Stimulated activated CD4-positive, alpha-beta T cell treated with anti-CD3 and anti-CD28 coated beads, Interleukin-2, amount 100 ng/mL, for 24 hours (primary cell): ENCODE data around the gene KIF16B.
"Not testable (repeated sequence)": the region's sequence is repeated elsewhere in the genome, so short reads cannot be mapped to it uniquely, and the experiment has no call there.

Experiments
- DNase-seq, 2 donors: peaks; one replicate each; pipeline ENCODE4 v3.0.0-alpha.2; 2020

Gene KIF16B, protein sequence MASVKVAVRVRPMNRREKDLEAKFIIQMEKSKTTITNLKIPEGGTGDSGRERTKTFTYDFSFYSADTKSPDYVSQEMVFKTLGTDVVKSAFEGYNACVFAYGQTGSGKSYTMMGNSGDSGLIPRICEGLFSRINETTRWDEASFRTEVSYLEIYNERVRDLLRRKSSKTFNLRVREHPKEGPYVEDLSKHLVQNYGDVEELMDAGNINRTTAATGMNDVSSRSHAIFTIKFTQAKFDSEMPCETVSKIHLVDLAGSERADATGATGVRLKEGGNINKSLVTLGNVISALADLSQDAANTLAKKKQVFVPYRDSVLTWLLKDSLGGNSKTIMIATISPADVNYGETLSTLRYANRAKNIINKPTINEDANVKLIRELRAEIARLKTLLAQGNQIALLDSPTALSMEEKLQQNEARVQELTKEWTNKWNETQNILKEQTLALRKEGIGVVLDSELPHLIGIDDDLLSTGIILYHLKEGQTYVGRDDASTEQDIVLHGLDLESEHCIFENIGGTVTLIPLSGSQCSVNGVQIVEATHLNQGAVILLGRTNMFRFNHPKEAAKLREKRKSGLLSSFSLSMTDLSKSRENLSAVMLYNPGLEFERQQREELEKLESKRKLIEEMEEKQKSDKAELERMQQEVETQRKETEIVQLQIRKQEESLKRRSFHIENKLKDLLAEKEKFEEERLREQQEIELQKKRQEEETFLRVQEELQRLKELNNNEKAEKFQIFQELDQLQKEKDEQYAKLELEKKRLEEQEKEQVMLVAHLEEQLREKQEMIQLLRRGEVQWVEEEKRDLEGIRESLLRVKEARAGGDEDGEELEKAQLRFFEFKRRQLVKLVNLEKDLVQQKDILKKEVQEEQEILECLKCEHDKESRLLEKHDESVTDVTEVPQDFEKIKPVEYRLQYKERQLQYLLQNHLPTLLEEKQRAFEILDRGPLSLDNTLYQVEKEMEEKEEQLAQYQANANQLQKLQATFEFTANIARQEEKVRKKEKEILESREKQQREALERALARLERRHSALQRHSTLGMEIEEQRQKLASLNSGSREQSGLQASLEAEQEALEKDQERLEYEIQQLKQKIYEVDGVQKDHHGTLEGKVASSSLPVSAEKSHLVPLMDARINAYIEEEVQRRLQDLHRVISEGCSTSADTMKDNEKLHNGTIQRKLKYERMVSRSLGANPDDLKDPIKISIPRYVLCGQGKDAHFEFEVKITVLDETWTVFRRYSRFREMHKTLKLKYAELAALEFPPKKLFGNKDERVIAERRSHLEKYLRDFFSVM (N-terminal part only)

DNA sequence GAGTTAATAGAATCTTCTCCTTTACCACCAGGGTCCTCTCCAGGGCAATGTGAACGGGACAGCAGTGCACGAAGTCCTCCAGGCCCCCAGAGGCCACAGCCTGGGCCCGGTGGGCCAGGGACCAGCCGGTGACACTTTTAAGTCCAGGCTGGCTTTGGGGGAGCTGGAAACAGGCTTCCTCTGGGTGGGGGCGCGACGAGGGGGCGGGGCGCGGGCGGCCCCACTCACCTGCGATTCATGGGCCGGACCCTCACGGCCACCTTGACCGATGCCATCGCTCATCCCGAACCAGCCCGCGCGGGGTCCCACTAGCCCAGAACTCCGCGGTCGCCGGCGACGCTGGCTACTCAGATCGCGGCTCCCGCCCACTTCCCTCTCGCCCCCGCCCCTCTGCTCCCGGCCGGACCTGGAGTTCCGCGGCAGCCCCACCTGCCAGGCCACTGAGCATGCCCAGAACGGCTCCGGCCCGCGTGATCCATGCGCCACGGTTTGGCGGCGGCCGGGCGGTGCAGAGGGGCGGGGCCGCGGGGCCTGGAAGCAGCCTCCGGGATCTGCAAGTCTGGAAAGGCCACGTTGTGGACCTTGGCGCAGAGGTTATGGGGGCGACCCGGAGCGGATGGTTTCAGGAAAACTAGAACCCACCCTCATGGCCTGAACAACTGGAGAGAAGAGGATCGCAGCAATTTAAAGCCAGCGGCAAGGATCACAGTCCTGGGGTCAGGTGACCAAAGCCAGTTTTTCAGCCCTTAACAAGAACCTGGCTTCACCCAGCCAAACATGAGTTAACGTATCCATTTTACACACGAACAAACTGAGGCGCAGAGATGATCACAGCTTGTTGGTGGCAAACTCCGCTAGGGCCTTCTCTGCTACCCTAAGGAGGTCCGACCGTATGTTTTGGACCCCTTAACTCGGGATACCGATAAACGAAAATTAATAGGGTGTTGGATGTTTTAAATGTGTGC lies at the start of gene KIF16B:
Gene KIF16B, minus strand, starts transcription at position 448 of the 965 bp plus-strand sequence. Its CDS starts 173 bp downstream, at position 275.
- DNase-seq: peak; percentile 85 to 93

DNA sequence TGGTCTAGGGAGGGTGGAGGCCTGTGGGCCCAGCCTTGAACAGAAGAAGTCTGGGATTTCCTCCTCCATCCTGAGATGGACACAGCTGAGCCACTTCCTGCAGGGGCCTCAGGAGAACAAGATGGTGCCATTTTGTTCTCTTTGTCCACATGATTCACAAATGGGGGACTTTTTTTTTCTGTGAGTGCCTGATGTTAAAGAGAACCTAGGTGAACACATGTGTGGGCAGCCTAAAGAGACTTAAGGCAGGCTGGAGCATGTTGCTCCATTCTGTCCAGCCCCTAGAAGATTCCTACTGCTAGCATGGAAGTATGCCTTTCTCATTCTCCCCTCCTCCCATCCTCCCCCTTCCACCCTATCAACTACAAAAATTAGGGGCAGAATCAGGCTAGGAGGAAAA lies 49.3 kb upstream of the KIF16B start:
- DNase-seq: no peak

DNA sequence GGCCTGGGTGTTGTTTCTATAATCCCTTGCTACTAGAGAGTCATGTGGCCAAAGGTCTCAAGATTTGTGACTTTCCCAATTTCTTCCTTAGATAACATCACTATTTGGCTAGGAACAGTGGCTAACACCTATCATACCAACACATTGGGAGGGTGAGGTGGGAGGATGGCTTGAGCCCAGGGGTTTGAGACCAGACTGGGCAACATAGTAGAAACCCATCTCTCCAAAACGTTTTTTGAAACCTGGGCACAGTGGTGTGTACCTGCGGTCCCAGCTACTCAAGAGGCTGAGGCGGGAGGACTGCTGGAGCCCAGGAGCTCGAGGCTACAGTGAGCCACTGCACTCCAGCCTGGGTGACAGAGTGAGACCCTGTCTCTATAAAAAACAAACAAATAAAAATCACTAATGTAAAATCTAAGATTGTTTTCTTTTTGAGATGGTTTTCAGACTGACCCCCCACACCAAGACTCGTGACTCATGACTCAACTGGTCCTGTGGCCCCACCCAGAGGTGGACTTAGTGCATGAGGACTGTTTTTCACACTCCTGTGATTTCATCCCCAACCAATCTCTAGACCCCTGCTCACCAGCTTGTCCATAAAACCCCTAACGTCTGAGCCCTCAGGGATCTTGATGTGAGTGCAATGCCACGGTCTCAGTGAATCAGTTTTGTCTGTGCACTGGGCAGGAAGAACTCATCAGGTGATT lies 48.3 kb upstream of the KIF16B start:
- DNase-seq: no peak

DNA sequence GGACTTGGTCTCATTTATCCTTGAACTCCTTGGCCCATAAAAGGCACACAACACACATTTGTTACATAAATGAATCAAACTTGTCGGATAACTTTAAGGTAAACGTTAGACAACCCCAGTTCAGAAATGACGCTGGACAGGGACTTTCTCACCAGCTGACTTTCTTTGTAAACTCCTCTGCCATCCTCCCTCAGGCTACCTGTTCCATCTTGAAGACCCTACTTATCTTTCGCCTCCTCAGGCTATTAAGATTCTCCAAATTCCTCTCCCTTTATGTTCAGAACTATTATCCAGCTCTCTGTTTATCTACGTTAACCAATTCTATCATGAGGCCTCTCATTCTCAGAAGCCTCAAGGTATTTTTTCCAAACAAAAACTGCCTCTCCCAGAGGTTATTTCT lies 47.7 kb upstream of the KIF16B start:
- no peak for DNase-seq

DNA sequence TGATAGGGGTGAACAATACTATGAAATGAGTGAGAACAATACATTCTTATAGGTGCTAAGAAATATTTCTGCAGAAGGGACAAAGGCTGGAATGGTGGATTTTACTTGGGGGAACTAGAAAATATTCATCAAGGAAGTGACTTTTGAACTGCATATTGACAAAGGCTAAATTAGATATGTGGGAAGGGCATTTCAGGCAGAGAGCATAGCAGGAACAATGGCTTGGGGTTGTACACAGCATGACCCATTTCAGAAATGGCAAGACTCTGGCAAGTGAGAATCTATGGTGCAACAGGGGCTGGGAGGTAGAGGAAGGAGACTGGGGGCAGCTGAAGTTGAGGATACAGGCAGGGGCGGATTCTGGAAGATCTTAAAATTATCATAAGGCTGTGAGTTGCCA lies 46.7 kb upstream of the KIF16B start:
- DNase-seq: no peak

DNA sequence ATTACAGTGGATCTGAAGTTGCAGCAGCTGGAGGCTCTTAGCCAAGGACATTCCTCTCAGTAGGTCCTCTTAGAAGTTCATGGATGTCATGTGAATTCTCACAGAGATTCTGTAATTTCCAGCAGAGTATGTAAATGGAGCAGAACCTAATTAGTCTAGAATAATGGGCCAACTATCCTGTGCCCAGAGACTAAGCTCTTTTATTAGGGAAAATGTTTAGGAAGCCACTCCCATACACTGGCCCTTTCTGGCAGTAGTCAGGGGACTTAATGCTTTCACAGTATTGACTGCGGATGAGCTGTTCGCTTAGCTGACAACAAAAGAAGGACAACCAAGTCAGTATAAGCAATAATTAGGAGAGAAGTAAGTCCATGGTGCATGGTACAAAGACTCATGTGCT lies 43.8 kb upstream of the KIF16B start:
- no peak for DNase-seq

DNA sequence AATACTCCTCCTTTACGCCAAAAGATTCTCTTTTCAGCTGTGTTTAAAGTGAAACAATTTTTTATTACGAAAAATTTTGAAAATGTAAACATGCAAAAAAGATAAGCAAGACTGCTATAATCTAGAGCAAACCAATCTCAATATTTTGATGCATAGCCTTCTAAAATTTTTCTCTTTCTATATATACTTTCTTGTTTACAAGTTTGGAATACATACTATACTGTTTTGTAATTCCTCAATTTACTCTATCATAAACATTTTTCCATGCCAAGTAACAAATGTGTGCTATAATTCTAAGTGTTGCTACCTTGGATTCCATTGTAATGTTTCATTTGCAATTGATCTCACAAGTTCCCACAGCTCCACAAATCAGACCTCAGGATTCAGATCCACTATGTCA lies 43.1 kb upstream of the KIF16B start:
- DNase-seq: no peak

DNA sequence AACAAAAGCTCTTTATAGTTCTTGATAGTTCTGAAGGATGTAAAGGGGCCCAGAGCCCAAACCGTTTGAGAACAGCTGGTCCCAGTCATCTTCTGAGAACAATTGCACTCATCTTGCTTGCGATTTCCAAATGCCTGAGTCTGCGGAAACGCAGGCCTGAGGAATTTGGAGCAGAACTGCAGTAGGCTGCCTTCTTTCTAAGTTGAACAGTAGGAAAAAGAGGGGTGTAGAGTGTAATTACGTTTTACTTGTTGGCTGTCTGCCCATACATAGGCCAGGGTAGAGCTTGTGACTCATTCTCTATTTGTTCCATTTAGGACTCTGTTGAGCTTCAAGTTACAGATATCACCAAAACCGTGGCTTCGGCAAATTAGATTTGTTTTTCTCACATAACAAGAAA lies 42.0 kb upstream of the KIF16B start:
- DNase-seq: no peak

DNA sequence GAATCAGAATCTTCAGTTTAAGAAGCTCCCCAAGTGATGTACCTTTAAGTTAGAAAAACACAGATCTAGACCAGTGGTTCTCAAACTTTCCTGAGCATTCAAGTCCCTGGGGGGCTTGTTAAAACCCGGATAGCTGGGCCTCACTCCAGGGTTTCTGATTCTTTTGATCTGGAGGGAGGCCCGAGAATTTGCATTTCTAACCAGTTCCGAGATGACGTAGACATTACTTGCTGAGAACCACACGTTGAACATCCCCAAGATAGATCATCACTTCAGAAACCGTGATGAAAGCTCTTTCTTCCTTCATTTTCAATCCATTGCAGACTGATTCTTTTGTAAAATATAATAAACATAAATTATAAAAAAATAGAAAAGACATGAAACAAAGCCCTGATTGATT lies 40.7 kb upstream of the KIF16B start:
- no peak for DNase-seq

DNA sequence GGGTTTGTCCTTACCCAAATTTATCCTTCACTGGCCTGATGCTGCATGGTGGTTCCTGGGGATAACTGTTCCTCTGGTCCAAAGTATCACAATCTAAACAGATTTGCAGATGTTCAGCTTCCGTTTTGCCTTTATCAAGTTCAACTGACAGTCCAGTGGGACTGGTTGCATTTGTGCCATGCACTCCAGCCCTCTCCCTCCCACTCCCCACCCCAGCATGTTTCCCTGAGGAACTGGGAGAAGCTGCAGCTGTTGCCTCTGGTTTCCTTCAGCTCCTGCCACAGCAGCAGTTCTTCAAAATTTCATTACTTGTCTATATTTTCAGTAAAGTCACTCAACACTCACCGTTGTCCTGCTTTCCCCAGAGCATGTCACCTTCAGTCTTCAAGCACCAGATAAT lies 39.5 kb upstream of the KIF16B start:
- no peak for DNase-seq

DNA sequence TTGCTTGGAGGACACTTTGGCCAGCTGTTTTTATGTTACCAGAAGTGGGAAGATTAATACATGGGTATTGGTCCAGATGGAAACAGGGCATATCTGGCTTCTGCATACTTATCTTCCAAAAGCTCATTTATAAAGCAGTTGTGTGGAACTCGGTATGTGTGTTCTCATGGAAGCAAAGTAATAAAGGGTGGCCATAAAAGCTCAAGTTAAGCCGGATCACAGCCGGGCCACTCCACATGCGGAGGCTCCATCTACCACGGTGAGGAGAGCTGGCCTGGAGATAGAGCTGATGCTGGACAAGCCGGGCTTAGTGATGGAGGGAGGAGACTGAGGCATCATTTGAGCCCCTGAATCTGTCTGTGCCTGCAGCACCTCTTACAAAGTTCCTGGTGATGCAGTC lies 38.6 kb upstream of the KIF16B start:
- DNase-seq: no peak

DNA sequence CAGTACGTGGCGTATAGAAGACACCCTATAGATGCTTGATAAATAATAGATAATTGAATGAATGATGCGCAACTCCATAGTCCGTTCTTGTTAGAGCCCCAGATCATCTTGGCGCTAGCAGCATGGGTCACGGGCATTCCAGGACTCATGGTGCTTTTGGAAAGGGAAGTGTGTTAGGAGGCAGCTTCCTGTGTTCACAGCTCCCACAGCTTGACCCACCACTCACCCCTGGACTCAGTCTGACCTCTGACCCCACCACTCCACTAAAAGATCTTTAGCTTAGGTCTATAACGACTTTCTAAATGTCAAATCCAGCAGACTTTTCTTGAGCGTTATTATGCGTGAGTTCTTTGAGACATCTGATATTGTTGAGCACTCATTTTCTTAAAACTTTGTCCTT lies 35.8 kb upstream of the KIF16B start:
- no peak for DNase-seq

DNA sequence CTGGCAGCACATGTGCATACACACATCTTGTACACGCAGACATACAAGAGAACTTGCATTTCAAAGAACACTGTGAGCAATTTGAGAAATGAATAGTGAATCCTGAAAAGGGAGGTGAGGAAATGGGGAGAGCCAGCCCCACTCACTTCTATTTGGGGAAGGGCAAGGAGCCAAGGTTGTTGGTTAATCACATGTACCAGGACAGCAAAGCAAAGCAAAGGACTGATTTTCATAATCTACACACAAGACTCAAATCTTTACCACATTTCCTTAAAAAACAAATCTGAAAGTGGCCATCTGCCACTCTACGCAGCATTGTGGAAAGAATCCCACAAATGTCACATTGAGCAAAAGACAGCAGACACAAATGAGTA lies 35.0 kb upstream of the KIF16B start:
- DNase-seq: no peak

DNA sequence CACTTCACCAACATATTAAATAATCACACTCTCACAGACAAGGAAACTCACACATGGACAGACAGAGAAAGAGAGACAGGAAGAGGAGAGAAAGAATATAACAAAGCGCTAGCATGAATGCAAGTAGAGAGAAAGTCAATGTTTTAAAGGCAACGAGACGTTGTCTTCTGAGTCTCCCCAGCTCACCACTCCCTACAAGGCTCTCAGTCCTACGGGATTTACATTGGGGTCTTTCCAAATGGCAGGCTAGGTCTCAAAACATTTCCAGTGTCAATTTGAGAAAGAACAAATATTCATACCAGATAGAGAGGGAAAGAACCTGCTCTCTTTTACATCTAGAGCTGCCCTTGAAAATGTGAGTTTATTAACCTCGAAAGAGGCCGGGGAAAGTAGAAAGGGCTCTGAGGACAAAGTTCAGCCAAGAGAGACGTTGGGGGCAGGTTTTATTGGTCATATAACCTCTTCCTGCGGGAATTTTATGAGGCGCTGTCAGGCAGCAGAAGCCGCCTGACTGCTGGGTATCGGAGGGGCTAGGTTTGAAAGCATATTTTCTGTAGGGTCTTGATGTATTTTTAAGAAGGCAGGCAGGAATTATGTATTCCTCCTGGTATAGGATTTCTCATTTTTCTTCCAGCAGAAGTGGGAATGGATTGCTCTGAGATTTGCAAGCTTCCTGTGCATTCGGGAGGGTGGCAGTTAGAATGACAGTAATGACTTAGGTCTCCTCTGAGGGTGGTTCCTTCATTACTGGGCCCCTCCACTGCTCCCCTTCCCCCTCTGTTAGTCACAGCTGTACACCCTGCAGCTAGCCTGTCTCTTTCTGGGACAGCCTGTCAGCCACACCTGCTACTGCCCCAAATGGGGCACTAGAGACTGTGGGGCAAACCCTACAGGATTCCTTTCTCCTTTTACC lies 34.4 kb upstream of the KIF16B start:
- no peak for DNase-seq

DNA sequence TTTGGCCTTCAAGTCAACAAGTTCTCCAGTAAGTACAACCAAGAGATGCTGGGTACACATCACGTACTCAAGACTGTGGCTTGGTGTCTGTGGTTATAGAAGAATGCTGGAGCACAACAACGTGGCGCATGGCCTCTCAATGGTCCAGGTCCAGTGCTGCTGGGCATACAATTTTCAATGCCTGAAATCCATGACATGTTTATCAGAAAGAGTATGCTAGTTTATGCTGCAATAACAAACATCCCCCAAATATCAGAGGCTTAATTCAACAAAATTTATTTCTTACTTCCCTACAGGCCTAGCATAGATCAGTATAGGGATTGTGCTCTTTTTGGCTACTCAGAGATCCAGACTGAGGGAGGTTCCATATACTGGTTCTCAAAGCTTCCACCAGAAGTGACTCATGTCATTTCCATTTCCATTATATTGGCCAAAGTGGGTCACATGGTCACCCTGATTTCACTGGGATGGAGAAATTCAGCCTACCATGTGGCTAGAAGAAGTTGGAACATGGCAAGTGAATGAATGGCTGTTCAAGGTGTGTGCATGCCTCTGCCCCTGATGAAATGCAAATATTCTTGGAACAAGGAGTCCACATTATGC lies 33.3 kb upstream of the KIF16B start:
- DNase-seq: no peak

DNA sequence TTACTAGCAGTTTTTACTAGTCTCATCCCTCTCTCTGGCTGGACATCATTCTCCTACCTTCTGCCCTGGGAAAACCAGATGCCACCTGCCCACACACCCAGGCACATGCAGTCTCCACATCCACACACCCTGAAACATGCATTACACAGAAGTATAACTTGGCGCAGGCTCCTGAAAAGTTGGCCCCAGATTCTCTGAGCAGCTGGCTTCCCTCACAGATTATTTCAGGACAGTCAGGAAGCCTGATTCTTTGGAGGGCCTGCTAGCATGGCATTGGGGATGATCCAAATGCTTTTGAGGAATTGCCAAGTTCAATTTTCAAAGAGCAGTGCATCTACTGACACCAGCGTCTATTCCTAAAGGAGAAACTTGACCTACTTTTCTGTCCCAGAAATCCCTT lies 27.8 kb upstream of the KIF16B start:
- no peak for DNase-seq

DNA sequence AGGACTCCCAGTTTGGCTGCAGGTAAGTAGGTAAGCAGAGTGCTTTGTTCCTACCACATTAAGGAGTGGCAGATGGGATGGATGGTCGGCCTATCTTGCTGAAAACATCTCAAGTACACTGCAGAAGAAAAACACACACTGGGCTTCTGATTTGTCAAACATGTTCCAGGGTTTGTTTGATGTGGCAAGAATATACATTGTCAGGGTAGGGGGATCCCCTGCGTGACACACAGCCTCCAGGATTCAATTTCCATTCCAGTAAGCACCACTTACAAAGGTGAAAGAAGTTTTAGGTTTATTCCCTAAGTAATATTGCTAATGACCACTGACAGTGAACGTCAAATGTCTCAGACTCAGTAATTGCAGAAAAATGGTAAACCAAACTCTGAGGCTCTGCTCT lies 26.0 kb upstream of the KIF16B start:
- peak in 1 of 2 donors; percentile 6 for DNase-seq

DNA sequence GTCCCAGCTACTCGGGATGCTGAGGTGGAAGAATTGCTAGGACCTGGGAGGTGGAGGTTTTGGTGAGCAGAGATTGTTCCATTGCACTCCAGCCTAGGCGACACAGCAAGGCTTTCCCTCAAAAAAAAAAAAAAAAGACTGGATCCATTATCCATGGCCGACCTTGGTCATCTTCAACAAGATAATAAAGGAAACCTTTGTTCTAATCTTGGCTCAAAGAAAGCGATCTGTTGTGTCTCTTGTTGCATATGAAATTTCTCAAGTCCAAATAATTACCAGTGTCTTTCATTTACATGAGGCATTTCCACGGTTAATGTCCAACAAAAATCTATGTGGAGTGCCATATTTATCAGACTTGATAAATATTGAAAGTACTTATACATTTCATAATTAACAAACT lies 23.7 kb upstream of the KIF16B start:
- DNase-seq: no peak

DNA sequence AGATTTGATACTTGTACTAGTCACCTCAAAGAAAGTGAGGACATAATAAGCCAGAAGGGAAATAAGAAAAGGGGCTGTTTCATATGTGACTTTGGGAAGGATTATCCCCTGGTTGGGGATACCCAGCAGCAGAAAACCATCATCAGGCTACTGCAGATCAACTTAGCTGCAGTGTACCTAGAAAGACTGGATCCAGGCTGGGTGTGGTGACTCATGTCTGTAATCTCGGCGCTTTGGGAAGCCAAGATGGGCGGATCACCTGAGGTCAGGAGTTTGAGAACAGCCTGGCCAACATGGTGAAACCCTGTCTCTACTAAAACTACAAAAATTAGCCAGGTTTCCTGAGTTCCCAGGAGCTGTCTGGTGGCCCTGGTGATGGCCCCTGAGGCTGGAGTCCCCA lies 23.2 kb upstream of the KIF16B start:
- not testable (repeated sequence) for DNase-seq

DNA sequence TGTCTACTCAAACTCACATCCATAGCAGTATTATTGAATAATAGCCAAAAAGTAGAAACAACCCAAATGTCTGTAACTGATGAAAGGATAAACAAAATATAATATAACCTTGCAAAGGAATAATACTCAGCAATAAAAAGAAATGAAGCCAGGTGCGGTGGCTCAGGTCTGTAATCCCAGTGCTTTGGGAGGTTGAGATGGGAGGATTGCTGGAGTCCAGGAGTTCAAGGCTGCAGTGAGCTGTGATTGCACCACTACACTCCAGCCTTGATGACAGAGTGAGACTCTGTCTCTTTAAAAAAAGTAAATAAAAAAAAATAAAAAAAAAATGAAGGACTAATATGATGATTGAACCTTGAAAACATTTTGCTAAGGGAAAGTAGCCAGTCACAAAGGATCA lies 22.1 kb upstream of the KIF16B start:
- DNase-seq: no peak
